ENCODE measurements around the gene NTRK3.

NTRK3 gene

GRCh38 chr15:88091444-88092016 is 165.0 kb downstream of the NTRK3 start:
- TF ChIP-seq, protein P1, sequence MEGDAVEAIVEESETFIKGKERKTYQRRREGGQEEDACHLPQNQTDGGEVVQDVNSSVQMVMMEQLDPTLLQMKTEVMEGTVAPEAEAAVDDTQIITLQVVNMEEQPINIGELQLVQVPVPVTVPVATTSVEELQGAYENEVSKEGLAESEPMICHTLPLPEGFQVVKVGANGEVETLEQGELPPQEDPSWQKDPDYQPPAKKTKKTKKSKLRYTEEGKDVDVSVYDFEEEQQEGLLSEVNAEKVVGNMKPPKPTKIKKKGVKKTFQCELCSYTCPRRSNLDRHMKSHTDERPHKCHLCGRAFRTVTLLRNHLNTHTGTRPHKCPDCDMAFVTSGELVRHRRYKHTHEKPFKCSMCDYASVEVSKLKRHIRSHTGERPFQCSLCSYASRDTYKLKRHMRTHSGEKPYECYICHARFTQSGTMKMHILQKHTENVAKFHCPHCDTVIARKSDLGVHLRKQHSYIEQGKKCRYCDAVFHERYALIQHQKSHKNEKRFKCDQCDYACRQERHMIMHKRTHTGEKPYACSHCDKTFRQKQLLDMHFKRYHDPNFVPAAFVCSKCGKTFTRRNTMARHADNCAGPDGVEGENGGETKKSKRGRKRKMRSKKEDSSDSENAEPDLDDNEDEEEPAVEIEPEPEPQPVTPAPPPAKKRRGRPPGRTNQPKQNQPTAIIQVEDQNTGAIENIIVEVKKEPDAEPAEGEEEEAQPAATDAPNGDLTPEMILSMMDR (IDR thresholded peaks at IDR 0.05; ENCODE audit: control insufficient read depth, extremely low read depth, insufficient read depth) = no peak
- no peak overlapping the region for H3K4me3 ChIP-seq (ENCODE audit: low read depth, low read length)
- no peak for DNase-seq (ENCODE audit: low read depth)

- H3K4me3 ChIP-seq (ENCODE audit: low read depth, low read length) = no peak overlapping the region
- TF ChIP-seq, protein P1 (IDR thresholded peaks at IDR 0.05; ENCODE audit: control insufficient read depth, extremely low read depth, insufficient read depth) = no peak
Observed at GRCh38 chr15:88090481-88091011, 166.0 kb downstream of the NTRK3 start.

GRCh38 chr15:88089731-88090130 is 166.8 kb downstream of the NTRK3 start:
- DNase-seq (ENCODE audit: low read depth) = no peak
- TF ChIP-seq, protein P1 (IDR thresholded peaks at IDR 0.05; ENCODE audit: control insufficient read depth, extremely low read depth, insufficient read depth) = no peak
- H3K4me3 ChIP-seq (ENCODE audit: low read depth, low read length) = no peak overlapping the region

More at GRCh38 chr15:88090481-88091011, 166.0 kb downstream of the NTRK3 start:
- DNase-seq (ENCODE audit: low read depth) = no peak

- TF ChIP-seq, protein P1 (IDR thresholded peaks at IDR 0.05; ENCODE audit: control insufficient read depth, extremely low read depth, insufficient read depth) = no peak
- no peak for DNase-seq (ENCODE audit: low read depth)
Observed at GRCh38 chr15:88089024-88089620, 167.4 kb downstream of the NTRK3 start.

DNA sequence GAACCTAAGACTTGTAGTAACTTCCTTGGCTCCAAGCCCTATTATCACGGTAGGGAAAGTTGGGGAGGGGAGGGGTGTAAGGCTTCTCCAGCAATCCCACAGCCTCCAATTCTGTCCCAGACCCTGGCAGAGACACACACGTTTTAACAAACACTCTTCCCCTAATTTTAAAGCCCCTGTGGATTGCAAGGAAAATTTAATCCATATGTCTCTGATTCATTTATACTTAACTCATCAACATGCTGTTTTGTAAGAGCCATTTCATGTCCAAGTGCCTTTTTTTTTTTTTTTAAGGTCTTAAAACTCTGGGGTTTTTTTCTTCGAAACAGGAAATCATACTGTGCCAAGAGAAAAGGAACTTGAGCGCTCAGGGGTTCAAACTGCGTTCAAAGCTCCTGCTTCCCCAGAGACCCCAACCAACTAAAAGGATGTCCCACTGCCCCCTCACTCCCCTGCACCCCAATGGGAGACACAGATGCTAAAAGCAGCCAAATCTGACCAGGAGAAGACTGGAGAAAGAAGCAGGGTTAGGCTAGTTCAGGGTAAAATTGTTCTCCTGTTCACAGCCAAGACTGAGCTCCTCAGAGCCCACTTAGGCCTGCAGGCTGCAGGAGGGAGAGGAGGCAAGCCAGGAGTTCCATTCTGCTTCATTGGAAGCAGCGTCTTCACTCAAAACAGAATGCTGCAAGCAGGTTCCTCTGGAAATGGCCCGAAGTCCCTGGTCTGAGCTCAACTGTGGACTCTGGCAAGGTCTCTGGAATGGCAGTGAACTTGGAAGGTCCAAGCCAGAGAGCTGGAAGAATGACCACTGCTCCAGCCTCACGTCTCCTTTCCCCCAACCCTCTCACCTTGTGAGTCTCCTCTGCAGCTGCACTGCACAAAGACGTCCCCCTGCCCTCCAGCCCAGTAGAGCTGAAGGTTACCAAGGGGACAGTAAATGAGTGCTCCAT is 172.5 kb downstream of the NTRK3 start:
- H3K4me3 ChIP-seq (ENCODE audit: low read depth, low read length) = no peak overlapping the region
- DNase-seq (ENCODE audit: low read depth) = no peak
- TF ChIP-seq, protein P1 (IDR thresholded peaks at IDR 0.05; ENCODE audit: control insufficient read depth, extremely low read depth, insufficient read depth) = no peak

More at GRCh38 chr15:88089024-88089620, 167.4 kb downstream of the NTRK3 start:
- H3K4me3 ChIP-seq (ENCODE audit: low read depth, low read length) = no peak overlapping the region

DNA sequence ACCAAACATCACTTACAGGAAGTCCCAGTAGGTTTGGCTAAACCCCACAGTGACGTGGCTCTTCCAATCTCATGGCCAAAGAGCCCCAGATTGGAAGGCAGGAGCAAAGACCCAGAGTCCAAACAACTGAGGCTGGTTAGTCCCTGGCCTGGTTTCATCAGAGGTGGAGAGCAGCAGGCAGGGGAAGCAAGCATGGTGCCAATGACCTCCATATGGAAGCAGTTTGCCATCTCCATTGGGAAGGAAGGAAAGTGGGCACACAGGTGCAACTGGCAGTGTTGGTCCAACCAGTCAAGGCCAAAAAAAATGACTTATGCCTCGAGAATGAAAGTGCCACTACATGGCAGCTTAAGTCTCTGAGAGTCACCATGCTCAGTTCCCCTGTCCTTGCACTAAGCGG is 175.9 kb downstream of the NTRK3 start:
- DNase-seq (ENCODE audit: low read depth) = no peak
- TF ChIP-seq, protein P1 (IDR thresholded peaks at IDR 0.05; ENCODE audit: control insufficient read depth, extremely low read depth, insufficient read depth) = no peak
- H3K4me3 ChIP-seq (ENCODE audit: low read depth, low read length) = no peak overlapping the region
